ENCODE results near the gene FRMD7.
"Not testable (repeated sequence)": the region's sequence is repeated elsewhere in the genome, so short reads cannot be mapped to it uniquely, and the experiment has no call there.

FRMD7 gene

GRCh38 chrX:132093239-132093860, 34.5 kb downstream of the FRMD7 start:
- no peak for DNase-seq (ENCODE audit: low spot score)

GRCh38 chrX:132092439-132093065, 35.3 kb downstream of the FRMD7 start:
- DNase-seq (ENCODE audit: low spot score) = peak; percentile 28

- no peak for DNase-seq (ENCODE audit: low spot score)
Measured at GRCh38 chrX:132090403-132091159, 37.2 kb downstream of the FRMD7 start.

- no peak for DNase-seq (ENCODE audit: low spot score)
Measured at GRCh38 chrX:132088864-132089263, 39.0 kb downstream of the FRMD7 start.

- no peak for DNase-seq (ENCODE audit: low spot score)
Measured at GRCh38 chrX:132086672-132087071, 41.1 kb downstream of the FRMD7 start.

- DNase-seq (ENCODE audit: low spot score) = no peak
Measured at GRCh38 chrX:132085786-132086185, 42.0 kb downstream of the FRMD7 start.

- DNase-seq (ENCODE audit: low spot score) = no peak
Measured at GRCh38 chrX:132077912-132078311, 49.9 kb downstream of the FRMD7 start.

GRCh38 chrX:132077414-132077813, 50.4 kb downstream of the FRMD7 start:
- no peak for DNase-seq (ENCODE audit: low spot score)

GRCh38 chrX:132071254-132071653, 56.6 kb downstream of the FRMD7 start:
- DNase-seq (ENCODE audit: low spot score) = no peak

- DNase-seq (ENCODE audit: low spot score) = no peak
Measured at GRCh38 chrX:132068405-132068804, 59.4 kb downstream of the FRMD7 start.

GRCh38 chrX:132063862-132064261, 64.0 kb downstream of the FRMD7 start:
- DNase-seq (ENCODE audit: low spot score) = no peak

GRCh38 chrX:132063334-132063733, 64.5 kb downstream of the FRMD7 start:
- no peak for DNase-seq (ENCODE audit: low spot score)

- no peak for DNase-seq (ENCODE audit: low spot score)
Measured at GRCh38 chrX:132059973-132060540, 67.8 kb downstream of the FRMD7 start.

- DNase-seq (ENCODE audit: low spot score) = no peak
Measured at GRCh38 chrX:132058975-132059374, 68.8 kb downstream of the FRMD7 start.

GRCh38 chrX:132058050-132058449, 69.8 kb downstream of the FRMD7 start:
- DNase-seq (ENCODE audit: low spot score) = no peak

- DNase-seq (ENCODE audit: low spot score) = not testable (repeated sequence)
Measured at GRCh38 chrX:132051778-132052177, 76.0 kb downstream of the FRMD7 start.

- DNase-seq (ENCODE audit: low spot score) = no peak
Measured at GRCh38 chrX:132046533-132046932, 81.3 kb downstream of the FRMD7 start.

GRCh38 chrX:132045456-132045855, 82.4 kb downstream of the FRMD7 start:
- DNase-seq (ENCODE audit: low spot score) = no peak

GRCh38 chrX:132044953-132045352, 82.9 kb downstream of the FRMD7 start:
- DNase-seq (ENCODE audit: low spot score) = no peak

- no peak for DNase-seq (ENCODE audit: low spot score)
Measured at GRCh38 chrX:132043977-132044376, 83.8 kb downstream of the FRMD7 start.

GRCh38 chrX:132041015-132041414, 86.8 kb downstream of the FRMD7 start:
- no peak for DNase-seq (ENCODE audit: low spot score)

GRCh38 chrX:132040066-132040465, 87.8 kb downstream of the FRMD7 start:
- DNase-seq (ENCODE audit: low spot score) = no peak

- no peak for DNase-seq (ENCODE audit: low spot score)
Measured at GRCh38 chrX:132037479-132037993, 90.3 kb downstream of the FRMD7 start.

Data from germinal center (tissue), 1 donor.